H1 (cell line): ENCODE results near the gene TUBB1. TPM values are rescaled to one million over a fixed set of nuclear protein-coding genes. Genes with fewer than 3 reads are reported as not detected.

ENCODE experiments used
- JUND ChIP-seq: IDR thresholded peaks from 2 replicates; pipeline ENCODE4 v1.6.1; 2011; ENCODE audit warnings: mild to moderate bottlenecking, improper control_type of control experiment, low read length
- KDM1A ChIP-seq: fragments of 200-600, 300-600 bp; sonication (generic); IDR thresholded peaks from 2 replicates; pipeline ENCODE4 v1.7.1; 2016; ENCODE audit warnings: mild to moderate bottlenecking, low read length, borderline replicate concordance
- polyA plus RNA-seq, 7 experiments: library from polyadenylated mRNA; depleted of rRNA in 3 of 7; stranded (reverse) in 5 of 7; unstranded in 2 of 7; fragments of >200 nt in 5 of 7; fragments of 200-250 nt in 2 of 7; gene quantifications; 1 replicate in 5 of 7; 2 replicates in 1 of 7; 4 replicates in 1 of 7; pipeline versions ENCODE4 v1.2.1 to v1.2.3, GENCODE V29; 2011 to 2013; ENCODE audit warnings: missing spikeins in 2 of 7, mixed read lengths in 2 of 7
- total RNA-seq: library from RNA; stranded (reverse); fragmentation: NEBNext Ultra II Directional; extraction: Animal tissue kit (Norgen Biotek cat#: 25700); gene quantifications from 2 replicates; pipeline ENCODE4 v1.2.1, GENCODE V29; 2021
- TF ChIP-seq, protein P1 (sequence below), 3 experiments: IDR thresholded peaks; 1 replicate in 2 of 3; 2 replicates in 1 of 3; pipeline versions ENCODE4 v1.5.1 to v1.6.1; 2011; ENCODE audit warnings: low read length in 3 of 3, mild to moderate bottlenecking in 3 of 3, inconsistent platforms in 2 of 3, low read depth in 1 of 3, moderate library complexity in 1 of 3; ENCODE audit not compliant: insufficient read depth in 1 of 3; ENCODE audit errors: control extremely low read depth in 1 of 3

TUBB1 gene
- total and polyA plus RNA-seq, 2 of the 8 experiments (the other 6 are each of a cell fraction or from before 2014, with no cell fraction given), result not detected

DNA sequence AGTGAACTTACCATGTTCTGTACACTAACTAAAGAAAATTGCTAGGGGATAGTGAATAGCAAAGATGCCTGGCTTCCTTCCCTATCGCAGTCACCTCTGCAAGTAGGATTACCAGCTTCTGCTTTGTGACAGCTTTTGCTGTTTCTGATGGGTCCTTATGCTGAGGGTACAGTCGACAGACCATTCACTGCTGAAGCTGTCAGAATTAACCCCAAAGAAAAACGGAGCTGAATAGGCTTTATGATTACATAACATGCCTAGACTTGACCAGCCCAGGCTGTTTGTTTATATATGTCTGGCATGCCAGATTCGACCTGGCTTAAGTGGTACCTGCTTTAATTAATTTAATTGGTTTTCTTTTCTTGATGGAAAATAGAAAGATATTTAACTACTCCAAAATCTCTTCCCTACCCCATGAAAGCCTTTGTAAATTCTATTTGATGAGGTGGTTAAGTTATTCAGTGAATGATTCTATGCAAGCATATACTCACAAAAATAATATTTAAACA, 45.0 kb downstream of the TUBB1 start (continued):
- TF ChIP-seq, protein P1, sequence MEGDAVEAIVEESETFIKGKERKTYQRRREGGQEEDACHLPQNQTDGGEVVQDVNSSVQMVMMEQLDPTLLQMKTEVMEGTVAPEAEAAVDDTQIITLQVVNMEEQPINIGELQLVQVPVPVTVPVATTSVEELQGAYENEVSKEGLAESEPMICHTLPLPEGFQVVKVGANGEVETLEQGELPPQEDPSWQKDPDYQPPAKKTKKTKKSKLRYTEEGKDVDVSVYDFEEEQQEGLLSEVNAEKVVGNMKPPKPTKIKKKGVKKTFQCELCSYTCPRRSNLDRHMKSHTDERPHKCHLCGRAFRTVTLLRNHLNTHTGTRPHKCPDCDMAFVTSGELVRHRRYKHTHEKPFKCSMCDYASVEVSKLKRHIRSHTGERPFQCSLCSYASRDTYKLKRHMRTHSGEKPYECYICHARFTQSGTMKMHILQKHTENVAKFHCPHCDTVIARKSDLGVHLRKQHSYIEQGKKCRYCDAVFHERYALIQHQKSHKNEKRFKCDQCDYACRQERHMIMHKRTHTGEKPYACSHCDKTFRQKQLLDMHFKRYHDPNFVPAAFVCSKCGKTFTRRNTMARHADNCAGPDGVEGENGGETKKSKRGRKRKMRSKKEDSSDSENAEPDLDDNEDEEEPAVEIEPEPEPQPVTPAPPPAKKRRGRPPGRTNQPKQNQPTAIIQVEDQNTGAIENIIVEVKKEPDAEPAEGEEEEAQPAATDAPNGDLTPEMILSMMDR (IDR thresholded peaks at IDR 0.05; ENCODE audit: control extremely low read depth in 1 of 3, insufficient read depth in 1 of 3, low read depth in 1 of 3, low read length in 3 of 3), result no peak
- TF ChIP-seq KDM1A (no peak), JUND (no peak)
- TF ChIP-seq, all 59 proteins: peak for 0
